ENCODE measurements around the gene MRPL40.
"Not testable (repeated sequence)": the region's sequence is repeated elsewhere in the genome, so short reads cannot be mapped to it uniquely, and the experiment has no call there.

MRPL40 gene

DNA sequence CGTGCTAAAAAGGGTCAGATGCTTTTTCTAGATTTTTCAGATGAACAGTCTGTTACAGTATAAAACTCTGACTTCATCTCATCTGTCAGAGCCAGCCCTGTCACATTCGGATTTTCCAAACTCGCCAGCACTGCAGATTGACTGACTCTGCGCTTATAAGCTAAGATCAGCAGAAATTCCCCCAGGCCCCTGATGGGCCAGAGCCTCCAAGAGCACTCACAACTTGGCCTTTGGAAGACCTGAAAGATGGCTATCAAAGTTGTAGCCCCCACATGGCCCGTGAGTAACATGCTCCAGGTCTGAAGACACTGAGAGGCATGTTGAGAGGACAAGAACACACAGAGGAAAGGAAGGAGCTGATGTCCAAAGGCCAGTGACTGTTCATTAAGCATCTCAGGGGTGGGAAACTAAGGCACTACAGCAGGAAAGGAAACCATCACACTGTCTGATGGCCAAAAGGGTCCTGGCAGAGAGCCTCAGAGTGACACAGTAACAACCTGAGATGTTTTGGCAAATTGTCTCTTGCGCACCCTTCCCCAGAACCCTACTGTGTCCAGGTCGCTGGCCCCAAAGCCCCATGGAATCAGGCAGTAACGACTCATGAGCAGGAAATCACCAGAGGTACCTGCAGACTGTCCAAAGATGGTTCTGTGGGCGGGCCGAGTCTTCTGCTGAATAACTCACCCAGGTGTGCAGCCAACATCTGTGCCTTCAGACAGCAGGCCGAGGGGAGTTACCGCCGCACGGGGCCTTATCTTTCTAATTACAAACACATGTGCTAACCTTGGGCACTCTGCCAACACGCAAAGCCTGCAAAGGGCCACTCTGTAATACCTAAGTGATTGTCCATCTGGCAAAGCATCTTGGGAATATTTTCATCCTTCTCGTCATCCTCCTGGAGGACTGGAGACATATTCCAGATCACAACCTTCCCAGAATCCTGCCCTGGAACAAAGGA is 24.4 kb upstream of the MRPL40 start:
- no peak for DNase-seq (ENCODE audit: low read depth)

DNA sequence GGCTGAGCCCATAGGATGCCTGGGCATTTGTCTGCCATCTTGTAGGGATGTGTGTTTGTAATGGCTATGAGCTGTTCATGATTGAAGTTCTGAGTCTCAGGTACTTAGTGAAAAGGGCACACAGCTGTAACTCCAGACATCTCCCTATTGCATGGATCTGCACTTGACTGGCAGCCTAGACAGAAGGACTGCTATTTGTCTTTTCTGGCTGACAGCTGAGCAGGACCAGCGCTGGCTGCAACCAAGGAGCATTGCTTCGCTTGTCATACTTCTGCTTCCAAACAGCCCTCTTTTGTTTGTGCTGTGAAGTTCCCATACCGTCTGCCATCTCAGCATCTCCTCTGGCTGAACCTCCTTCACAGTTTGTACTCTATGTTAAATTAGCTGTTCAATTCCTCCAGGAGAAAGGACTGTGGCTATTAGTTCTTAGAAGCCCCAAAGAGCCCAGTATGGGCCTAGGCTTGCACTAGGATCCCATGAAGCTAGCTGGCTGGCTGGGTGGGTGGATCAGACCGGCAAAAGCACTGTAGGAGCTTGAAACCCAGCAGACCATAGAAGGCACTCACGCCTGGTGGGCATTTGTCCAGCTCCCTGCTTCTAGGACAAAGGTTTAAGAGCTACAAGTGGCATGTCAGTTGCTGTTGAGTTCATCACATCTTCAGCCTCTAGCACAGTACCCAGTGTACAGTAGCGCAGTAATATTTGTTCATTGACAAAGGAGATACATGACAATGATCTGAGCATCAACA is 21.2 kb upstream of the MRPL40 start:
- DNase-seq (ENCODE audit: low read depth): no peak

DNA sequence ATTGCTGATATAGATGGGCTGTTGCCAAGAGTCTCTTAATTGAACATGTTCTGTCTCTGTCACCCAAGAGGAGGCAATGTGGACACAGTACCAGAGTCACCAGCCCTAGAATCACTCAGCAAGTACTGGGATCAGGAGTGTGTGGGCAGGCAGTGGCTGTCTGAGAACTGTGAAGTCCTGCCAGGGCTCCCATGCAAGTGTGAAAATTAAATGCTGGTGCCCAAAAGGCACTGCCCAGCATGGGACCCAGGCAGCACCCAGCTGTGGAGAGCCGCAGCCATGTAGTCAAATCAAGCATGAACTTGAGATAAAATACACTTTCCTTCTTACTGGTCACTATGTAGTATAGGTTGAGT is 20.7 kb upstream of the MRPL40 start:
- no peak for DNase-seq (ENCODE audit: low read depth)

DNA sequence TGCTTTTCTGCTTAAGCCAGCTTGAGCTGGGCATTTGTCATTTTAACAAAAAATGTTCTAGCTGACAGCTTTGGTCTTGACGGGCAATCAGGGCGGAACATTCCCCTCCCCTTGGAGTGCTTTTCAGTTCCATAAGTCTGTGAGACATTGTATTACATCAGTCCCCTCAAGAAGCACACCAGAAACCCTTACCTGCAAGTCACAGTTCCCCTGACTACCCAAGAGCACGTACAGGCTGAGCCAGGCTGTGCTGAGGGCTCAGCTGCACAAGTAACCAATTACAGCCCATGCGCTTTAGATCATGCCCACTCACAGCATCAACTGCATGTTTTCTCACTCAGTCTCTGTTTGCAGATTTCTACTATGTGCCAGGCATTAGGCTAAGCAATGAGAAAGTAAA is 19.9 kb upstream of the MRPL40 start:
- DNase-seq (ENCODE audit: low read depth): no peak

DNA sequence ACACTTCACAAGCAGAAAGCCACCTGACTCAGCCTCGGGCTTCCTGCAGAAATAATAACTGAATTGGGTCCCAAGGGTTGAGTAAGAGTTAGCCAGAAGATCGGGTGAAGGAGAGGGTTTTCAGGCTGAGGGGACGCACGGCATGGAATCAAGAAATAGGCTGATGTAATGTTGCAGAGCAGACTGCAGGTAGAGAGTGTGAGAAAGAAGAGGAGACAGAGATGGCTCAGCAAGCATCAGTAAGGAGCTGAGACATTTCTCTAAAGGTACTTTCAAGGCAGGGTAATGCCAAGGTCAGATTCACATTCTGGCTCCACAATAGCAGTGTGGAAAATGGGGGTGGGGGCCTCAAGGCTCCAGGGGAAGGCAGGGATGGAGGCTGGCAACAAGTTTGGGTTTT is 19.4 kb upstream of the MRPL40 start:
- no peak for DNase-seq (ENCODE audit: low read depth)

DNA sequence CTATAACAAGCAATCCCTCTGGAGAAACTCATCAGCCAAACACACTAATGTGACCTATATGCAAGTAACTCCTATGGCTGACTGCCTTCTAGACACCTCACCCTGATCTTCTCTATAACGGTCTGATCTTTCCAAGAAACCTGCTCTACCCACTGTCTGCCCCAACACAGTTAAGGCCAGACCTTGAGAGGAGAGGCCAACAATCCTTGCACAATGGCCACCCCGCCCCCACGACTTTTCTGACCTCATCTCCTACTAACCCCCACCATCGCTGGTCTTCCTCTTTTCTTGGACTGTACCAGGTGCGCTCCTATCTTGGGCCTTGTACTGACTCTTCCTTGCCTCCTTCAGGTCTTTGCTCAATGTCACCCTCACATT is 13.3 kb upstream of the MRPL40 start:
- no peak for DNase-seq (ENCODE audit: low read depth)

DNA sequence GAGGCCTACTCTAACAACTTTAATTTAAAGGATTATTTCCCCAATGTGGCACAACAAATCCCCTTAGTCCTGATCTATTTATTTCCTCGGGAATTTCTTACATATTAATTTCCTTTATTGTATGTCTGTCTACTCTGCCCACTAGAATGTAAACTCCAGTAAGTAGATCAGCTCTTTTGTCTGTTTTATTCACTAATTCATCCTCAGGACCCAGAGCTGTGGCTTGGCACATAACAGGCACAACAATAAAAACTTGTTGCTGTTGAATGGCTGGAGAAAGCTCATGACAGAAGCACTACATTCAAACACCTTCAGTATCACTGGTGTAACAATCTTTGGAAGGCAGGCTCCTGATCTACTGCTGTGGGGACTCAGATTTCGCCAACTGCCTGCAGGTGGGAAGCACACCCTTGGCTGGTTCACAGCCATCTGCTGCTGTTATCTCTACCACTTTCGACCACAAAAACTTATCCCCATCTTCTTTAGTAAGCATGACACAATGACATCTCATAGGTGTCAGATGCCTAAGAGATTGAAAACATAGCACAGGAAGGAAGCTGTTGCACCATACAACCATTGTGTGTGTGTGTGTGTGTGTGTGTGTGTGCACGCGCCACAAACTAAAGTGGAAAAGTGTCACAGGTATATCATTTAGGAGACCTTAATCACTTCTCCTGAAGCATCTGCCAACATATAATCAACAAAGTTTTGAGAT is 12.7 kb upstream of the MRPL40 start:
- DNase-seq (ENCODE audit: low read depth): no peak

DNA sequence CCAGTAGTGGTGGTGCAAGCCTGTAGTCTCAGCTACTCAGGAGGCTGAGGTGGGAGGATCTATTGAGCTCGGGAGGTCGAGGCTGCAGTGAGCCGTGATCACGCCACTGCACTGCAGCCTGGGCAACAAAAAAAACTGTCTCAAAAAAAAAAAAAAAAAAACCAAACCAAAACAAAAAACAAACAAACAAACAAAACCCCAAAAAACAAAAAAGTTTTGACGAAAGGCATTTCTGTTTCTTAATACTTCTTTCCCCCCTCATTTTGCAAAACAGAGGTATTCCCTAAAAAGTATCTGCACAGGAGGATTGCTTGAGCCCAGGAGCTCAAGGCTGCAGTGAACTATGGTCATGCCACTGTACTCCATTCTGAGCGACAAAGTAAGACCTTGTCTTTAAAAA is 12.0 kb upstream of the MRPL40 start:
- no peak for DNase-seq (ENCODE audit: low read depth)

DNA sequence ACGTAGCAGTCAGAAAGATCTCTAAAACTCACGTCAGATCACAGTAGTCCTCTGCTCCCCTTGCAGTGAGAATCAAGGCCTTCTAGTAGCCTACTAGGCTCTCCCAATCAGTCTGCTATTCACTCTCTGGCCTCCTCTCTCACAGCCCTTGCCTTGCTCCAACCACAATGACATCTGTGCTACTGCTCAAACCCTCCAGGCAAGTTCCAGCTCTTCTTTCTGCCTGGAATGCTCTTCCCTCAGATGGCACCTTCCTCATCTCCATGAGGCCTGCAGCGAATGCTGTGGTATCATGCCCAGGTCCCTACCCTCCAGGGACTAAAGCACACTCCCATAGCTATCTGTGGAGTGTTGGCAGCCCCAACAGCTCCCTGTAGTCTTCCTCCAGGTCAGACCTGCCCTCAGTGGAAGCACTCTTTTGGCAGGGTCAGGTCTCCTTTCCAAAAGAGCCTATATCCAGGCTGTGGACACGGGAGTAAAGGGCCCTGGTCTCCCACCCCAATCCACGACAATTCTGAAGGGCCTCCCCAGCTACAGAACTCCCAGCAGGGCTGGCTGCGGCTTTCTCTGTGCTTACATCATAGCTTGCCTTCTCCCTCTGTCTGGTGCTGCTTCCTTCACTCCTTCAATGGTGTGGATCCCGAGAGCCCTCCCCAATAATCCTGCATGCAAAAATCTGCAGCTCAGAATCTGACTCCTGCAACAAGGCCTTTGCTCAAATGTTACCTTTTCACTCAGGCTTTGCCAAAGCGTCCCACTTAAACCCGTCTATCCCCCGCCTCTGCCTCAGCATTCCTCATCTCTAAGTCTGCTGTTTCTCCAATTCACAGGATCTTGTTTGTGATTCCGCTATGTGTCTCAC is 9.7 kb upstream of the MRPL40 start:
- DNase-seq (ENCODE audit: low read depth): no peak

DNA sequence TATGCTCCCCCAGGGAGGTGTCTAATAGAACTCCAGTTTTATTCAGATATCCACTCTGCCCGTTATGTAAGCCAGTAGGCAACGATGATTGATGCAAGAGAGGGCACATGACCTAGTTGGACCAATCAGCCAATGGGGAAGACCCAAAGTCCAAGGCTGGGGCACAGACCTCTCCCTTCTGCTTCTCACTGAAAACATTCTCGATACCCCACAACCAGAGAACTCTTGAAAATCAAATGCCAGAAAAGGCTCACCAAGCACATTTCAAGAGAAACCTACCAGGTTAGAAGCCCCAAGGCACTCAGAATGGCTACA is 8.2 kb upstream of the MRPL40 start:
- no peak for DNase-seq (ENCODE audit: low read depth)

DNA sequence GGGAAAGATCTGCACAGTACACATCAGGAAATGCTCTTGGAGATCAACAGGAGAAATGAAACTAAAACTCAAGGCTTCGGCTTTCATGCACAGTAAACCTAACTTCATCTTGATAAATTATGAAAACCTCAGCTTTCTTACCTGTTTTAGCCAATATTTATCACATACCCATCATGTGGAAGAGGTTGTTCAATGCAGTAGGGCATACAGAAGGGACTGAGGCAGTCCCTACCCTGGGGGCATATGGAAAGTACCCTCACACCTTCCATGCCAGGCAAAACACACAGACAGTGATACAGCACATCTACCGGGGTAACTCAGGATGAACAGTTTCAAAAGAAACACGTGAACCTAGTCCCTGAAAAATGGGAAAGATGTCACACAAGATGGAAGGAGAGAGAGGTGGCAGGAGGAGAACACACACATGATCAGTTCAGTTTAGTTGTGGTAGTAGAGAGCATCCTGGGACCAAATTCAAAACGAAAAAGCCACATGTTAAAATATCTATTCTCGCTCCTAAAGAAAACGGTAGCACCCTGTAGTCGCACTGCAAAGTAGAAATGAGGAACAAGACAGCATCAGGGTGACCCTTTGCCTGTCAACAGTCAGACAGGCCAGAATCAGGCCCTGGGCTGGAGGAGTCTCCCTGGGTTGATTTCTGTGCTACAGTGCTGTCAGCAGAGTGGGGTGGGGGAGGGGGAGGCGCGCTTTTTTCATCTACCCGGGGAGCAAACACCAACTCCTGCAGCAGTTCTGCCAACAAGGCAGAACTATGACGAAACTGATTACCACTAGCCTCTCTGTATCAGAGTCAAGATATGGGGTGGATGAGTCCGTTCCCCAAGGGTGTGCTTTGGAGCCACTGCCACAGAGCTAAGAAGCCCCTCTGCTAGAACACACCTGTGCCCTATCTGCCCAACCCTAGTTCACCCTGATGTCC is 2.1 kb upstream of the MRPL40 start:
- DNase-seq (ENCODE audit: low read depth): no peak

DNA sequence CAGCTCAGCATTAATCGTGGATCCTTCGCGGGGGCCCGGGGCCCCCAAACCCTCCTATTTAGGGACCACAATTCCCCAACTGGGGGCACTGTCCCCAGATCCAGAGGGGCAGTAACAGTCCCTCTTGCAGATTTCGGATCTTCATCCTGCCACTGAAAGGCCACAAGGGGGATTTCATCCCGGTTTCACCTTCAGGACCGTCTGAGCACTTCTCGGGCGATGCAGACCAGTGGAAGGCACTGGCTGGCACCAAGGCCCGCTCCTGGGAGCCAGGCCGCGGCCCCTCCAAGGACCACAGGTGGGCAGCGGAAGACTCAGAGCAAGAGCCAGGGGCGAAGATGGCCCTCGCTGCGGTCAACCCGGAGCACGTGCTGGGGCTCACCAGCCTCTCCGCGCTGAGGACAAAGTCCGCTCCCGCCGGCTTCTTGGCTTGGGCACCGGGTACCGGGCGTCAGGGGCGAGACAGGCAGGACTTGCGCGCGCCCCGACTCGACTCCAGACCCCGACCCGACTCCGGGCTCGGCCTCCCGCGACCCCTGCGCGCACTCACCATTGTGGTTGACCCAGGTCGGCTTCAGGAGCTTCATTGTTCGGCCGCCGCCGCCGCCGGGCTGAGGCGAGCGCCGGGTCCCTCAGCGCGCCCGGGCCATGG is 1.3 kb upstream of the MRPL40 start:
- DNase-seq (ENCODE audit: low read depth): no peak

DNA sequence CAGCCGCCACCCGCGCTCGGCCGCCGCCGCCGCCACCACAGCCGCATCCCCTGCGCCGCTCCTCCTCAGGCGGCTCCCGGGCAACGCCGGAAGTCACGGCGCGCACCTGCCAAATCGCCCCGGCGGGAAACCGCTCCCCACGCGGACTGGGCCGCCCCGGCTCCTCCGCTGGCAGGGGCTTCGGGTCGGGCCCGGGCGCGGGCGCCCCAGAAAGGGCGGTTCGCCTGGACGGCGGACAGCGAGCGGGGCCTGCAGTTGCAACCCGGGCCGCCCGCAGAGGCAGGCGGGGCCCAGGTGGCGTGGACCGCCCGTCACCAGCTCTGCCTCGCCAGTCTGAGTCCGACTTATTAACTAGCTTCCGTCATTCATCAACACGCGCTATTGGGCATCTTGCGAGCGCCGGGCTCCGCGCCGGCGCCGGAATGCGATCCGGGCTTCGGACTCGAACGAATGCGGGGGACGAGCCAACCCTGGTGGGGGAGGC is 654 bp upstream of the MRPL40 start, which contains the start of gene HIRA:
Gene HIRA (minus strand): TSS at position 85 of the 484 bp plus-strand sequence. CDS start 257 bp downstream, outside the sequence.
- peak; percentile 82 for DNase-seq (ENCODE audit: low read depth)

DNA sequence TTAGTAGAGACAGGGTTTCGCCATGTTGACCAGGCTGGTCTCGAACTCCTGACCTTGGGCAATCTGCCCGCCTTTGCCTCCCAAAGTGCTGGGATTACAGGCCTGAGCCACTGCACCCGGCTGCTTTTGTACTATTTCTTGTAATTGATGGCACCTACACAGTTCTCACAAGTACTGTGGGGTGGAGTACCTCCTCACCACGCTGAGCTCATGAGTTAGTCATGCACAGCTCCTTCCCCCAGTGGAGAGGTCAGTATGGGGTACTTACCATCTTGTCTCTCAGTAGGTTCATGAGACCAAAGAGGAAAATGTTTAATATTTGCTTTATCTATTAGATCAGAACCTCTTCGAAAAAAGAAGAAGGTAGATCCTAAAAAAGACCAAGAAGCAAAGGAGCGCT is 2.1 kb downstream of the MRPL40 start:
- DNase-seq (ENCODE audit: low read depth): no peak

DNA sequence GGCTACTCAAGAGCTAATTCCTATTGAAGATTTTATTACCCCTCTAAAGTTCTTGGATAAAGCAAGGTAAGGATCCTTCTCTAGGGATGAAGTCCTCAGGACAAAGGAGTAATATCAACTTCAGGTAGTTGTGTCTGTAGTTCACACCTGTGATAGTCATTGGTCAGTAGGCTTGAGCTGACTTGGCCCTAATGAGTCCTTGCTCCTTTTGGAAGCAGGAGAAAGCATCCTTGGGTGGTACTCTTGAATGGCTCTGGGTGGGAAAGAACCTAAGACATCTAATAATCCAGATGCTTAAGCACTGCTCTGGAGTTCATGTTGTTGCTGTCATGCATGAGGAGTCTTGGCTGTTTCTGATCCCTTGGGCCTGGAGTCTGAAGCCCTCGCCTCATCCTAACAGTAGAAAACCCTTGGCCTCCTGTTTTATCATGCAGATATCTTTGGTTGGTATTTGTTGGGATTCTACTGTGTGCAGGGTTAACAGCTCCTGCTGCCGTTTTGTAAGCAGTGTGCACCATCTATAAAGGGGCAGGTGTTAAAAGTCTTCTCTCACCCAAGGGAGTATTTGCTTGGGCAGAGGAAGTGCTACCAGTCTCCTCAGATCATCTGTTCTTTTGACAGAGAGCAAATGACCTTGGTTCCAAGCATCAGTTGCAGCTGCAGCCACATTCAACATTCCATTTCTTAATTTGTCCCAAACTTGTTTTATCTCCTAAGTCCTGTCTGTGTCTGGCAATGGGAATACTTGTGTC is 2.7 kb downstream of the MRPL40 start:
- no peak for DNase-seq (ENCODE audit: low read depth)

DNA sequence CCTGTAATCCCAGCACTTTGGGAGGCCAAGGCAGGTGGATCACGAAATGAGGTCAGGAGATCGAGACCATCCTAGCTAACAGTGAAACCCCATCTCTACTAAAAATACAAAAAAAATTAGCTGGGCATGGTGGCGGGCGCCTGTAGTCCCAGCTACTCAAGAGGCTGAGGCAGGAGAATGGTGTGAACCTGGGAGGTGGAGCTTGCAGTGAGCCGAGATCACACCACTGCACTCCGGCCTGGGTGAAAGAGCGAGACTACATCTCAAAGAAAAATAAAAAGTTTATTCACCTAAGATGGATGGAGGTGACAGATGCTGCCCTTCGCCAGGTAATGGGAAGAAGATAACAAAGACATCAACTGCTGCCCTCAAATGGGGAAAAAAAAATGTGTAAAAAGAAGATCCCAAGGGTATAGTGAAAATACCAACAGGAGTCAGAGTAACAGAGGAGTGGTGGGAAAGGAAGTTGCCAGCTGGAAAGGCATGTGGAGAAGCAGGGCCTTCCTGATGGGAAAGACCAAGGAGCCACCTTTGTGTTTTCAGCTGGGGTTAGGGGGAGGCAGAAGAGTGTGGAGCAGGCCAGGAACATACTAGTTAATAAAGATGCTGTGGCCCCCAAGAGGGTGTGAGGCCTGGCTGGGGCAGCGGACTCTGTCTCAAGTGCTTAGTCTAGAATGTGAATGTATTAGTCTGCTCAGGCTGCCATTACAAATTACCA is 4.3 kb downstream of the MRPL40 start:
- DNase-seq (ENCODE audit: low read depth): not testable (repeated sequence)

DNA sequence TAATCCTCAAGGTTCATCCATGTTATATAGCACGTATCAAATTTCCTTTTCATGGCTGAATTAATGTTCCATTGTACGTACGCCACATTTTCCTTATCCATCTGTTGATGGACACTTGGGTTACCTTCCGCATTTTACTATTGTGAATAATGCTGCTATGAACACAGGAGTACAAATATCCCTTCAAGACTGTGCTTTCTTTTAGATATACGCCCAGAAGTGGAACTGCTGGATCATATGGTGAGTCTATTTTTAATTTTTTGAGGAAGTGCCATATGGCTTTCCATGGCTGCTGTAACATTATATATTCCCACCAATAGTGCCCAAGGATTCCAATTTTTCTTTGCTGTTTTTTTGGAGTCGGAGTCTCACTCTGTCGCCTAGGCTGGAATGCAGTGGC is 6.0 kb downstream of the MRPL40 start:
- no peak for DNase-seq (ENCODE audit: low read depth)

DNA sequence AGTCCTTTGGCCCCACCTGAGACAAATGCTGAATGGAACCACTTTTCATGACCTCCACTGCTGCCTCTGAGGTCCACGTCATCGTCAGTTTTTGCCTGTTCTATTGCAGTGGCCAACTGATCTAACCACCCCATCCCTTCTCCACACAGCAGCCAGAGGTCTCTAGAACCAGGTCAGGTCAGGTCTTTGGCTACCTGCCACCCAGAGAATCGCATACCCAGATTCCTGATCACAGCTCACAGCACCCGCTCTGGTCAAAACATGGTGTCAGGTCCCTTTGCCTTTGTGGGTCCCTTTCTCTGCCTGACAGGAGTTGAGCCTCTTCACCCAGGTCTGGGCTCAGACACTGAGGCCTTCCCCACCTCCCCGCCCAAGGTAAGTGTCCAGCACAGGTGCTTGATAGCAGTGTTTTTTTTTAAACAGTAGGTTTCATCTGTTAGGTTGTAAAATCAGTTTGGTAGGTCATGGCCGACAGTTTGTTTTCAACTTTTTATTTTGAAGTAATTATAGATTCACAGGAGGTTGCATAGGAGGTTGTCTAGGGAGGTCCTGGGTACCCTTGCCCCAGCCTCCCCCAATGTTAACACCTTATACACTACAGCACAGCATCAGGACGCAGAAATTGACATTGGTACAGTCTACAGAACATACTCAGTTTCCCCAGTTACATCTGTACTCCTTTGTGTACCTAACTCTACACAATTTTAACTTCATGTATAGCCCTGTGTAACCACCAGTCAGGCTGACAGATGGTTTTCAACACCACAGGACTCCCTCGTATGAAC is 8.3 kb downstream of the MRPL40 start:
- DNase-seq (ENCODE audit: low read depth): no peak
